PC-9 (cell line): ENCODE results near the gene TRAPPC10. TPM values are rescaled to one million over a fixed set of nuclear protein-coding genes. Genes with fewer than 3 reads are reported as not detected.

Experiments
- BruUV-seq: library from RNA; stranded (reverse); fragments of 400-500 nt; replicated peaks from 2 replicates; lab custom pipeline; 2021; lab: Mats Ljungman, UMichigan
- CTCF ChIA-PET: fragments of 300-600 bp; sonication (Branson Sonifier 250); formaldehyde crosslinking; loops from one replicate; lab custom pipeline; 2022; ENCODE audit warnings: antibody characterized with exemption; lab: Charles Lee
- POLR2A ChIA-PET: fragments of 300-600 bp; sonication (Branson Sonifier 250); formaldehyde crosslinking; loops from one replicate; lab custom pipeline; 2022; ENCODE audit warnings: antibody characterized with exemption; ENCODE audit not compliant: unreplicated experiment; lab: Charles Lee
- DNase-seq, 2 experiments: peaks; one replicate each; pipeline versions ENCODE4 v3.0.0 to v3.0.0-alpha.2; 2015 to 2022; ENCODE audit warnings: mixed read lengths in 1 of 2
- H2AFZ ChIP-seq: fragments of 200-600 bp; sonication (generic); 2 replicates; pipeline ENCODE4 v1.8.1; 2017; ENCODE audit warnings: antibody characterized with exemption
- H3F3A ChIP-seq: fragments of 200-600 bp; sonication (generic); 2 replicates; pipeline ENCODE4 v1.8.1; 2017; ENCODE audit warnings: antibody characterized with exemption, mild to moderate bottlenecking, low read depth; ENCODE audit not compliant: insufficient read depth
- H3K27ac ChIP-seq: fragments of 200-600 bp; sonication (generic); 2 replicates; pipeline ENCODE4 v1.6.1; 2016; ENCODE audit warnings: mixed run types
- H3K27me3 ChIP-seq: fragments of 200-600 bp; sonication (generic); 2 replicates; pipeline ENCODE4 v1.6.1; 2016; ENCODE audit warnings: low read depth, mixed run types; ENCODE audit not compliant: insufficient read depth
- H3K36me3 ChIP-seq: fragments of 200-600 bp; sonication (generic); 2 replicates; pipeline ENCODE4 v1.6.1; 2016; ENCODE audit warnings: low read depth, mixed run types
- H3K4me1 ChIP-seq: fragments of 200-600 bp; sonication (generic); replicated peaks from 2 replicates; pipeline ENCODE4 v1.6.1; 2016; ENCODE audit warnings: mixed run types; ENCODE audit not compliant: insufficient read depth
- H3K4me2 ChIP-seq: fragments of 200-600 bp; sonication (generic); 2 replicates; pipeline ENCODE4 v1.6.1; 2017; ENCODE audit warnings: mixed run types
- H3K4me3 ChIP-seq: fragments of 200-600 bp; sonication (generic); 2 replicates; pipeline ENCODE4 v1.6.1; 2016; ENCODE audit warnings: mixed run types
- H3K79me2 ChIP-seq: fragments of 200-600 bp; sonication (generic); 2 replicates; pipeline ENCODE4 v1.6.1; 2017; ENCODE audit warnings: low read depth, mixed run types
- H3K9me2 ChIP-seq: fragments of 200-600 bp; sonication (generic); 2 replicates; pipeline ENCODE4 v1.8.1; 2017; ENCODE audit warnings: mild to moderate bottlenecking; ENCODE audit not compliant: insufficient read depth
- H3K9me3 ChIP-seq: fragments of 200-600 bp; sonication (generic); 2 replicates; pipeline ENCODE4 v1.8.1; 2016; ENCODE audit warnings: low read depth; ENCODE audit not compliant: insufficient read depth
- H4K20me1 ChIP-seq: fragments of 200-600 bp; sonication (generic); 2 replicates; pipeline ENCODE4 v1.8.1; 2017; ENCODE audit not compliant: insufficient read depth
- EZH2 ChIP-seq: fragments of 200-600 bp; sonication (generic); IDR thresholded peaks from 2 replicates; pipeline ENCODE4 v1.8.0; 2017; ENCODE audit warnings: antibody characterized with exemption, low read depth
- intact Hi-C: fragments of 100-400 bp; cut with micrococcal nuclease; formaldehyde crosslinking; loops from one replicate; pipeline ENCODE4 v1.10.0; 2022; ENCODE audit not compliant: unreplicated experiment
- total RNA-seq: library from RNA; stranded (reverse); gene quantifications from 2 replicates; pipeline ENCODE4 v1.2.3, GENCODE V29; 2021
- TF ChIP-seq, protein P1 (sequence below): fragments of 200-600 bp; sonication (generic); conservative IDR thresholded peaks from 2 replicates; pipeline ENCODE4 v1.6.1; 2017; ENCODE audit warnings: mixed run types, antibody characterized with exemption, mild to moderate bottlenecking, moderate library complexity

Gene TRAPPC10
- total RNA-seq, 1 experiment from 2014 or later, result 27.2 TPM

DNA sequence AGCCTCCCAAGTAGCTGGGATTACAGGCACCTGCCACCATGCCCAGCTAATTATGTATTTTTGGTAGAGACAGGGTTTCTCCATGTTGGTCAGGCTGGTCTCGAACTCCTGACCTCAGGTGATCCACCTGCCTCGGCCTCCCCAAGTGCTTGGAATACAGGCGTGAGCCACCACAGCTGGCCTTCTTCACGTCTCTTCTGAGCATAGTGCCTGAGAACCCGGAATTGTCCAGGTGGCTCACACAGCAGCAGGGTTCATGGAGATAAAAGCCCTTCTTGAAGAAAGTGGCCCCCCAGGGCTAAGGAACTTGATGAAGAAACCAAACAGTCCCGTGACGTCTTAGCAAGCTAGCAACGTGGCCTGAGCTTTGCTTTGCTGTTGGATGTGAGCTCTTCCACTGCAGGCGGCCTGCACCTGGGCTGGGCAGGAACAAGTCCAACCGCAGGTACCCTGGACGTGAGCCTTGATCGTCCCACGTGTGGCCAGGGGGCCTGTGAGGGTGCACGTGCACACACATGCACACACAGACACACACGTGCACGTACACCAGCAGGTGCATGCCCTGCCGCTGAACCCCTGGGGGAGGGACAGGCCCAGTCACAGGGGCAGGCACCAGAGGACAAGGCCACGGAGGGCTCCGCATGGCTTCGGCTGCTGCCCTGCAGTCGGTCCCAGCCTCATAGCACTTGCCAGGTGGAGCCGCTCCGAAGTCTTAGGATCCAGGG is 23.4 kb upstream of the TRAPPC10 start:
- H3K4me1 ChIP-seq, result no peaks in the 10 kb centered on the region
- intact Hi-C loops, result no loop called here
- ChIA-PET CTCF (no interaction called here), POLR2A (no interaction called here)
- BruUV-seq, result no TSS peak
- no peaks in the 10 kb centered on the region for H3F3A ChIP-seq
- H3K4me2 ChIP-seq, result no peak overlapping the region
- DNase-seq, result no peak
- H3K9me3 ChIP-seq, result no peaks in the 10 kb centered on the region
- H3K79me2 ChIP-seq, result no peaks in the 10 kb centered on the region
- H3K36me3 ChIP-seq, result no peaks in the 10 kb centered on the region
- H4K20me1 ChIP-seq, result no peaks in the 10 kb centered on the region
- no peaks in the 10 kb centered on the region for H3K27me3 ChIP-seq
- no peak overlapping the region for H2AFZ ChIP-seq
- TF ChIP-seq, protein P1, sequence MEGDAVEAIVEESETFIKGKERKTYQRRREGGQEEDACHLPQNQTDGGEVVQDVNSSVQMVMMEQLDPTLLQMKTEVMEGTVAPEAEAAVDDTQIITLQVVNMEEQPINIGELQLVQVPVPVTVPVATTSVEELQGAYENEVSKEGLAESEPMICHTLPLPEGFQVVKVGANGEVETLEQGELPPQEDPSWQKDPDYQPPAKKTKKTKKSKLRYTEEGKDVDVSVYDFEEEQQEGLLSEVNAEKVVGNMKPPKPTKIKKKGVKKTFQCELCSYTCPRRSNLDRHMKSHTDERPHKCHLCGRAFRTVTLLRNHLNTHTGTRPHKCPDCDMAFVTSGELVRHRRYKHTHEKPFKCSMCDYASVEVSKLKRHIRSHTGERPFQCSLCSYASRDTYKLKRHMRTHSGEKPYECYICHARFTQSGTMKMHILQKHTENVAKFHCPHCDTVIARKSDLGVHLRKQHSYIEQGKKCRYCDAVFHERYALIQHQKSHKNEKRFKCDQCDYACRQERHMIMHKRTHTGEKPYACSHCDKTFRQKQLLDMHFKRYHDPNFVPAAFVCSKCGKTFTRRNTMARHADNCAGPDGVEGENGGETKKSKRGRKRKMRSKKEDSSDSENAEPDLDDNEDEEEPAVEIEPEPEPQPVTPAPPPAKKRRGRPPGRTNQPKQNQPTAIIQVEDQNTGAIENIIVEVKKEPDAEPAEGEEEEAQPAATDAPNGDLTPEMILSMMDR, result no peak
- no peak for TF ChIP-seq EZH2
- H3K9me2 ChIP-seq, result no peaks in the 10 kb centered on the region
- H3K4me3 ChIP-seq, result no peak overlapping the region
- H3K27ac ChIP-seq, result no peak overlapping the region

DNA sequence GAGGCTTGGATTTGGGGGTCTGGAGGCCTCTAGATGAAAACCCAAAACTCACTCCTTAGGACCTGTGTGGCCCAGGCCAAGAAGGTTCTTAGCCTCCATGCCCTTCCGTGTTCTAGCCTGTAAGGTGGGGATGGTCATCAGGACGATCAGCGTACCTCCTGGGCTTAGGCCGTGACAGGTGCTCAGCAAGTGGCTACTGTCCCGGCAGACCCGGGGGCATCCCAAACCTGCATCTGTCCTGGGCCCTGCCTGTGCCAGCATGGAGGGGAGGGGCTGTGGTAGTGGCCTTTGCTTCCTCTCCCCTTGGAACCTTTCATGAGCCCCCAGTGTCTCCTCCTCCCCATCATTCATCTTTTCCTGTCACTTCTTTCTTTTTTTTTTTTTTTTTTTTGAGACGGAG is 22.7 kb upstream of the TRAPPC10 start:
- TF ChIP-seq EZH2, result no peak
- TF ChIP-seq, protein P1, result no peak
- H3K27ac ChIP-seq, result no peak overlapping the region
- no peaks in the 10 kb centered on the region for H3K36me3 ChIP-seq
- H3K4me1 ChIP-seq, result no peaks in the 10 kb centered on the region
- H3F3A ChIP-seq, result no peaks in the 10 kb centered on the region
- no TSS peak for BruUV-seq
- H2AFZ ChIP-seq, result no peak overlapping the region
- H3K9me2 ChIP-seq, result no peaks in the 10 kb centered on the region
- no peak overlapping the region for H3K4me2 ChIP-seq
- no peaks in the 10 kb centered on the region for H4K20me1 ChIP-seq
- POLR2A ChIA-PET, result no interaction called here
- H3K79me2 ChIP-seq, result no peaks in the 10 kb centered on the region
- intact Hi-C loops, result no loop called here
- no peaks in the 10 kb centered on the region for H3K9me3 ChIP-seq
- H3K4me3 ChIP-seq, result no peak overlapping the region
- CTCF ChIA-PET, result no interaction called here
- no peaks in the 10 kb centered on the region for H3K27me3 ChIP-seq
- no peak for DNase-seq

DNA sequence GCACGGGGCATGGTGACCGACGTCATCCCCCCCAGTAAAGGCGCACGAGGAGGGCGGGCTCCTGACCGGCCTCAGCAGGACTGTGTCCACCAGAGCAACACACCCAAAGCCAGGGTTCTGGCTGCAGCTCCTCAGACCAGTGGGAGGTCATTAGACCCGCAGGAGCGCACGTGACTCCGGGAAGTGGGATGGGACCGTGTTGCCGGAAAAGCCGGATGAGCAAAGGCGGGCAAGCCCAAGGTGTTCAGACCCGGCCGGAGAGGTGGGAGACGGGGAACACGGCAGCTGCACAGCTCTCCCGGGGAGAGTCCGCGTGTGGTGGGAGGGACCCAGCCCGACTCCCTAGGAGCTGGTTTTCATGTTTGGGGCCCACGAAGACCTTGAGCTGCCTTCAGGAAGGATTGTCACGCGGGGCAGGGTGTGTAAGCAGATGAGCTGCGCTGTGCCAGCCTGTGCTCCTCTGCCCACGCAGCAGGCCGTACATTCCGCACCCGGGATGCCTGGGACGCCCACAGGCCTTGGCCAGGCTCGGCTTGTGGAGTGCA is 20.6 kb upstream of the TRAPPC10 start:
- no TSS peak for BruUV-seq
- CTCF ChIA-PET, result no interaction called here

More for the DNA sequence above, 20.6 kb upstream of the TRAPPC10 start:
- H3K4me1 ChIP-seq, result no peaks in the 10 kb centered on the region
- H4K20me1 ChIP-seq, result no peaks in the 10 kb centered on the region
- H3K36me3 ChIP-seq, result no peaks in the 10 kb centered on the region
- H3K9me3 ChIP-seq, result no peaks in the 10 kb centered on the region
- DNase-seq, result no peak
- H3F3A ChIP-seq, result no peaks in the 10 kb centered on the region
- POLR2A ChIA-PET, result interaction anchor here (0.6 kb wide), 2 partner anchors 18 to 20 kb away, joined by 3 to 6 read pairs; no protein-coding TSS in a partner anchor
- TF ChIP-seq EZH2, result no peak
- TF ChIP-seq, protein P1, result no peak
- no peaks in the 10 kb centered on the region for H3K9me2 ChIP-seq
- H3K79me2 ChIP-seq, result no peaks in the 10 kb centered on the region
- intact Hi-C loops, result no loop called here
- H3K4me3 ChIP-seq, result no peak overlapping the region
- no peak overlapping the region for H3K4me2 ChIP-seq
- no peak overlapping the region for H3K27ac ChIP-seq
- no peak overlapping the region for H2AFZ ChIP-seq
- no peaks in the 10 kb centered on the region for H3K27me3 ChIP-seq
